ENCODE data around the gene UNC5CL. TPM values are rescaled to one million over a fixed set of nuclear protein-coding genes. Genes with fewer than 3 reads are reported as not detected.

The UNC5CL gene
- total RNA-seq, 3 donors from 2014 or later (not counting 1 experiment from before 2014, with no cell fraction given): 2.1 to 5.3 (median 4.4) TPM

DNA sequence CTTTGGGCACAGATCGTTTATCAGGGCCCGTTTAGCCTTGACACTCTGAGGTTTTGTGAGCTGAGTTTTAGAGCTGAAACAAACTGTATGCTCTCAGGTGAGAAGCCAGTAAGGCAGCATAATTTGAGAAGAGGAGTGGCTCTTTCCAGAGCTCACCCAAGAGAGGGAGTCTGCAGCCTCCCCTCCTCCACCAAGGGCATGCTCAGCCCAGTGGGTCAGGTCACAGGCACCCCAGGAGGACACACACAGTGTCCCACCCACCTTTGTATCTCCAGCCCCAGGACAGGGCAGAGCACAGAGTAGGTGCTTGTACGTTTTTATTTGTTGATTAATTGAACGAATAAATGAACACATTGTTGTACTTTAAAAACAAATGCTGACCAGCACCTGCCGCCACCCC is 6.6 kb upstream of the UNC5CL start:
- Mint-ChIP-seq H3K36me3 (no peaks in the 10 kb centered on the region), H3K4me3 (no peak overlapping the region), H3K9me3 (no peaks in the 10 kb centered on the region), H3K4me1 (no peaks in the 10 kb centered on the region), H3K27me3 (ENCODE audit: low read depth in 2 of 2) (no peaks in the 10 kb centered on the region), H3K27ac (no peak overlapping the region)
- H3K4me1 ChIP-seq (ENCODE audit: control insufficient read depth, insufficient read depth, low read length): no peaks in the 10 kb centered on the region
- ATAC-seq: no peak
- no peaks in the 10 kb centered on the region for H3K36me3 ChIP-seq (ENCODE audit: control insufficient read depth, insufficient read depth, low read length)
- H3K4me3 ChIP-seq (ENCODE audit: low read length): no peak overlapping the region
- intact Hi-C loops (cut with micrococcal nuclease): no loop called here
- no peaks in the 10 kb centered on the region for H3K27me3 ChIP-seq (ENCODE audit: control insufficient read depth, insufficient read depth, low read length)
- 84% methylated on average over 5 of the region's 5 CpGs for WGBS (ENCODE audit: insufficient coverage)
- no peak overlapping the region for H3K27ac ChIP-seq (ENCODE audit: low read length)
- no peak for DNase-seq
- no peak for TF ChIP-seq CTCF (IDR thresholded peaks at IDR 0.05)
- no peaks in the 10 kb centered on the region for H3K9me3 ChIP-seq (ENCODE audit: control insufficient read depth, insufficient read depth, low read length)

DNA sequence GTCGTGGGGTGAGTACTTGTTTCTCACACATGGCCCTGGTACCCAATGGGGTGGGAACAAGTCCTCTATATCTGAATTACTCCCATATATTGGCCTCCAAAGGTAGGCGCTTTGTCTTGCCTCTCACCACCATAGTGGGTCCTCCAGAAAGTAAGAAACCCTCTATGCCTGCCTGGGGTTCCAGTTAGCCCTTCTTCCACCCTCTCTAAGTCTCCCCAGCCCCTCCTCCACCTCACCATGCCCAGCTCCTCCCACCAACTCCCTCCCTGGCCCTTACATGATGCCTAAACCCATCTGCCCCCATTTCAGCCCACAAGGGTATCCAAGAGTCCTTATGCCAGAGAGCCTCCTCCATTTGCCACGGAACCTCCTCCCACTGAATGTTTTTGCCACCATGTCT is 4.1 kb upstream of the UNC5CL start:
- no peaks in the 10 kb centered on the region for H3K9me3 Mint-ChIP-seq
- intact Hi-C loops (cut with micrococcal nuclease): no loop called here
- no peaks in the 10 kb centered on the region for H3K27me3 Mint-ChIP-seq (ENCODE audit: low read depth in 2 of 2)
- H3K4me1 ChIP-seq (ENCODE audit: control insufficient read depth, insufficient read depth, low read length): no peaks in the 10 kb centered on the region
- WGBS (ENCODE audit: insufficient coverage): 98% methylated on average over 3 of the region's 3 CpGs
- H3K27ac ChIP-seq (ENCODE audit: low read length): no peak overlapping the region
- DNase-seq: no peak
- ATAC-seq: no peak
- TF ChIP-seq CTCF (IDR thresholded peaks at IDR 0.05): no peak
- no peaks in the 10 kb centered on the region for H3K27me3 ChIP-seq (ENCODE audit: control insufficient read depth, insufficient read depth, low read length)
- no peaks in the 10 kb centered on the region for H3K36me3 Mint-ChIP-seq
- no peaks in the 10 kb centered on the region for H3K36me3 ChIP-seq (ENCODE audit: control insufficient read depth, insufficient read depth, low read length)
- no peak overlapping the region for H3K27ac Mint-ChIP-seq
- no peaks in the 10 kb centered on the region for H3K9me3 ChIP-seq (ENCODE audit: control insufficient read depth, insufficient read depth, low read length)
- H3K4me3 Mint-ChIP-seq: no peak overlapping the region
- H3K4me3 ChIP-seq (ENCODE audit: low read length): no peak overlapping the region
- no peaks in the 10 kb centered on the region for H3K4me1 Mint-ChIP-seq

- H3K9me3 ChIP-seq (ENCODE audit: control insufficient read depth, insufficient read depth, low read length): no peaks in the 10 kb centered on the region
- DNase-seq (no peak), ATAC-seq (no peak)
- H3K27me3 Mint-ChIP-seq (ENCODE audit: low read depth in 2 of 2): no peaks in the 10 kb centered on the region
- H3K27me3 ChIP-seq (ENCODE audit: control insufficient read depth, insufficient read depth, low read length): no peaks in the 10 kb centered on the region
- no peak within 1 kb of the TSS for H3K27ac ChIP-seq (ENCODE audit: low read length)
- WGBS (ENCODE audit: insufficient coverage): 89% methylated on average over 10 of the region's 10 CpGs
- no peak for TF ChIP-seq CTCF (IDR thresholded peaks at IDR 0.05)
- H3K4me1 Mint-ChIP-seq: no peaks in the 10 kb centered on the region
- no peak within 1 kb of the TSS for H3K27ac Mint-ChIP-seq
- no peaks in the 10 kb centered on the region for H3K36me3 ChIP-seq (ENCODE audit: control insufficient read depth, insufficient read depth, low read length)
- no peak within 1 kb of the TSS for H3K4me3 Mint-ChIP-seq
- intact Hi-C loops (cut with micrococcal nuclease): no loop called here
- H3K4me3 ChIP-seq (ENCODE audit: low read length): no peak within 1 kb of the TSS
- no peaks in the 10 kb centered on the region for H3K4me1 ChIP-seq (ENCODE audit: control insufficient read depth, insufficient read depth, low read length)
- no peaks in the 10 kb centered on the region for H3K9me3 Mint-ChIP-seq
- H3K36me3 Mint-ChIP-seq: no peaks in the 10 kb centered on the region
Measured at GRCh38 chr6:41042226-41043055, 3.4 kb upstream of the UNC5CL start, which contains the start of gene TSPO2. Gene TSPO2, plus strand, starts transcription at chr6:41042467. Its CDS starts 519 bp downstream, at chr6:41042986.
